ENCODE results near the gene SLC7A1. TPM values are rescaled to one million over a fixed set of nuclear protein-coding genes. Genes with fewer than 3 reads are reported as not detected.
"Not testable (repeated sequence)": the region's sequence is repeated elsewhere in the genome, so short reads cannot be mapped to it uniquely, and the experiment has no call there.

The SLC7A1 gene
- total RNA-seq, result 10 to 100 TPM; 26.8 to 44.2 (median 37.5) TPM

DNA sequence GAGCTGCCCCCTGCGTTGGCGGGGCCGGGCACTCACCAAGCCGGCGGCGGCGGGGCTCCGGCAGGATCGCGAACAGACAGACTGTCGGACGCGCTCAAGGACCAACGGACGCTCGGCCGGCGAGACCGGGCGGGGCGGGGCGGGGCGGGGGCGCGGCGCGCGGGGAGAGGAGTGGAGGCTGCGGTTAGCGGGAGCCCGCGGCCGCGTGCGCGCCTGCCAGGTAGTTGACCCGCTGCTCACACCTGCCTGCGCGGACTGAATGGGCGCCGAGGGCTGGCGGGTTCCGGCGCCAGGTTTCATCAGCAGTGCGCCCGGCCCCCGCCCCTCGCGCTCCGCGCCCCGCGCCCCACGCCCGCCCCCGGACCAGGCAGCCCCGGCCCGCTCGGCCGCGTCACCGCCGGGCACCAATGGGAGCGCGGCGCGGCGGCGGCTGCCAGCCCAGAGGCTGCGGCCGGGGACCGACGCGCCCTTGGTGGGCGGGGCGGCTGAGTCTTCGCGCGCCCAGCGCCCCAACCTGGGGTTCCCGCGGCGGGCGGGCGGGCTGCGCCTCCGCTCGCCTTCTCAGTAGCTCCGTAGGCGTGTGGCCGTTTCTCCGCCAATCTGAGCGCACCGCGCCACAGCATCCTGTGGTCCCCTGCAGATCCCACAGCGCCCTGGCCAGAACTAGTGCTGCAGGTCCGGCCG, at the start of gene SLC7A1:
SLC7A1 (minus strand) TSS at position 309 of the 684 bp plus-strand sequence. CDS start 59,500 bp downstream, outside the sequence.
- Histone ChIP-seq H3K36me3 (no peaks in the 10 kb centered on the region), H3K27ac (peak within 1 kb of the TSS; percentile 84 to 91 (median 88)), H3K27me3 (no peaks in the 10 kb centered on the region), H3K9me3 (no peaks in the 10 kb centered on the region), H3K4me1 (peaks cover 0 to 6% (median 2%) of the 10 kb centered on the region in 4 donors), H3K4me3 (peak within 1 kb of the TSS; percentile 79 to 98 (median 88))
- DNase-seq, result peak; percentile 75 to 90 (median 90)
- no peak for TF ChIP-seq POLR2A (IDR thresholded peaks at IDR 0.05)
- TF ChIP-seq, protein P1, sequence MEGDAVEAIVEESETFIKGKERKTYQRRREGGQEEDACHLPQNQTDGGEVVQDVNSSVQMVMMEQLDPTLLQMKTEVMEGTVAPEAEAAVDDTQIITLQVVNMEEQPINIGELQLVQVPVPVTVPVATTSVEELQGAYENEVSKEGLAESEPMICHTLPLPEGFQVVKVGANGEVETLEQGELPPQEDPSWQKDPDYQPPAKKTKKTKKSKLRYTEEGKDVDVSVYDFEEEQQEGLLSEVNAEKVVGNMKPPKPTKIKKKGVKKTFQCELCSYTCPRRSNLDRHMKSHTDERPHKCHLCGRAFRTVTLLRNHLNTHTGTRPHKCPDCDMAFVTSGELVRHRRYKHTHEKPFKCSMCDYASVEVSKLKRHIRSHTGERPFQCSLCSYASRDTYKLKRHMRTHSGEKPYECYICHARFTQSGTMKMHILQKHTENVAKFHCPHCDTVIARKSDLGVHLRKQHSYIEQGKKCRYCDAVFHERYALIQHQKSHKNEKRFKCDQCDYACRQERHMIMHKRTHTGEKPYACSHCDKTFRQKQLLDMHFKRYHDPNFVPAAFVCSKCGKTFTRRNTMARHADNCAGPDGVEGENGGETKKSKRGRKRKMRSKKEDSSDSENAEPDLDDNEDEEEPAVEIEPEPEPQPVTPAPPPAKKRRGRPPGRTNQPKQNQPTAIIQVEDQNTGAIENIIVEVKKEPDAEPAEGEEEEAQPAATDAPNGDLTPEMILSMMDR (IDR thresholded peaks at IDR 0.05), result peak in 1 of 6 experiments; percentile 5

DNA sequence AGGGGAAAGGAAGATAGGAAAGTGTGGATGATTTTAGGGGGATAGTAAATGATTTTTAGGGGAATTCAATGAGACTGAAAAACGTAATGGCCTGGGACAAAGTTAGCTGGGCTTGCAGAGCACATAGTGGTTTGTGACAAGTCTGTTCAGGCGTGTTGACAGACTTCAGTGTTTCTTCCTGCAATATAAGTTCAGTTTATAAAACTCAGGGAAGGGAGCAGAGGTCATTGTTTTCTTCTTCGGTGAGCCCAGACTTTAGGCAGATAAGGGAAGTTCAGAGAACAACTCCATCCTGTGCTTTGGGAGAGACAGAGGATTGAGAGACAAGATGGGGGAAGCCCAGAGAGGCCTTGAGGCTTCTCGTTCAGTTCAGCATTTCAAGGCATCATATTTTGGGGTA, 45.2 kb upstream of the SLC7A1 start:
- Histone ChIP-seq H3K9me3 (no peaks in the 10 kb centered on the region), H3K27ac (no peak overlapping the region), H3K4me3 (no peak overlapping the region), H3K4me1 (no peaks in the 10 kb centered on the region), H3K36me3 (no peaks in the 10 kb centered on the region), H3K27me3 (no peaks in the 10 kb centered on the region)
- no peak for DNase-seq
- TF ChIP-seq, protein P1 (IDR thresholded peaks at IDR 0.05), result no peak
- TF ChIP-seq POLR2A (IDR thresholded peaks at IDR 0.05), result no peak

DNA sequence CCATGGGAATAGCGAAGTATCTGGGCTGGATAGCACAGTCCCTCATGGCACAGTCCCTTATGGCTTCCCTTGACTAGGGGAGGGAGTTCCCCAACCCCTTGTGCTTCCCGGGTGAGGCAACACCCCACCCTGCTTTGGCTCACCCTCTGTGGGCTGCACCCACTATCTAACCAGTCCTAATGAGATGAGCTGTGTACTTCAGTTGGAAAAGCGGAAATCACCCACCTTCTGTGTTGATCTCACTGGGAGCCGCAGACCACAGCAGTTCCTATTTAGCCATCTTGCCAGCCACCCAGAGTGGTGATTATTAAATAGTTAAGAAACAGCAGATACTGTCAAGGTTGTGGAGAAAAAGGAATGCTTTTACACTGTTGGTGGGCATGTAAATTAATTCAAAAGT, 41.3 kb upstream of the SLC7A1 start:
- not testable (repeated sequence) for H3K36me3 ChIP-seq, H3K9me3 ChIP-seq, DNase-seq, H3K4me3 ChIP-seq, H3K4me1 ChIP-seq, H3K27ac ChIP-seq, H3K27me3 ChIP-seq

DNA sequence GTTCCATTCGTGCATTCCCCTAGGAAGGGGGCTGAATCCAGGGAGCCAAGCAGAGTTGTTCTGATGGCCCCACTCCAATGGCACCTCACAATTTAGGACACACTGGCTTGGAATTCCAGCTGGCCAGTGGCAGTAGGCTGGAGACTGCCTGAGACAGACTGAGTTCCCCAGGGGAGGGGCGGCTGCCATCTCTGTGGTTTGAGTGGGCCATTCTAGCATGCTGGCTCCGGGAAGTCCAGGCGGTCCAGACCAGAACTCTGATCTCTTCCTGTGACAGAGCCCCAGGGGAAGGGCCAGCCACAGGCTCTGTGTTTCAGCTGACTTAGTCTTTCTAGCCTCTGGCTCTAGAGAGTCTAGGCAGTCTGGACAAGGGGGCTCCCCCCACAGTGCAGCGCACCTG, 29.5 kb upstream of the SLC7A1 start:
- TF ChIP-seq POLR2A (IDR thresholded peaks at IDR 0.05), result no peak
- TF ChIP-seq, protein P1 (IDR thresholded peaks at IDR 0.05), result no peak
- H3K4me3 ChIP-seq, result no peak overlapping the region
- DNase-seq, result peak in 1 of 3 donors; percentile 40
- no peaks in the 10 kb centered on the region for H3K4me1 ChIP-seq
- H3K36me3 ChIP-seq, result no peaks in the 10 kb centered on the region
- H3K27ac ChIP-seq, result no peak overlapping the region
- H3K27me3 ChIP-seq, result no peaks in the 10 kb centered on the region
- H3K9me3 ChIP-seq, result no peaks in the 10 kb centered on the region

DNA sequence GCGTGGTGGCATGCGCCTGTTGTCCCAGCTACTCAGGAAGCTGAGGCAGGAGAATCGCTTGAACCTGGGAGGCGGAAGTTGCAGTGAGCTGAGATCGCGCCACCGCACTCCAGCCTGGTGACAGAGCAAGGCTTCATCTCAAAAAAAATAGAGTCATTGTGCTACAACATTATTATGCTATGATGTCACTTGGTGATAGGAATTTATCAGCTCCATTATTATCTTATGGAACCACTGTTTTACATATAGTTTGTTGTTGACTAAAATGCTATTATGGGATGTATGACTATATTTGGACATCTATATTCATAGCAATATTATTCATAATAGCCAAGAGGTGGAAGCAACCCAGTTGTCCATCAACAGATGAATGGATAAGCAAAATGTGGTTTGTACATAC, 26.4 kb upstream of the SLC7A1 start:
- Histone ChIP-seq H3K4me1 (no peaks in the 10 kb centered on the region), H3K9me3 (no peaks in the 10 kb centered on the region), H3K36me3 (no peaks in the 10 kb centered on the region), H3K27me3 (no peaks in the 10 kb centered on the region), H3K27ac (no peak overlapping the region), H3K4me3 (no peak overlapping the region)
- no peak for DNase-seq
- TF ChIP-seq, protein P1 (IDR thresholded peaks at IDR 0.05), result no peak
- no peak for TF ChIP-seq POLR2A (IDR thresholded peaks at IDR 0.05)

DNA sequence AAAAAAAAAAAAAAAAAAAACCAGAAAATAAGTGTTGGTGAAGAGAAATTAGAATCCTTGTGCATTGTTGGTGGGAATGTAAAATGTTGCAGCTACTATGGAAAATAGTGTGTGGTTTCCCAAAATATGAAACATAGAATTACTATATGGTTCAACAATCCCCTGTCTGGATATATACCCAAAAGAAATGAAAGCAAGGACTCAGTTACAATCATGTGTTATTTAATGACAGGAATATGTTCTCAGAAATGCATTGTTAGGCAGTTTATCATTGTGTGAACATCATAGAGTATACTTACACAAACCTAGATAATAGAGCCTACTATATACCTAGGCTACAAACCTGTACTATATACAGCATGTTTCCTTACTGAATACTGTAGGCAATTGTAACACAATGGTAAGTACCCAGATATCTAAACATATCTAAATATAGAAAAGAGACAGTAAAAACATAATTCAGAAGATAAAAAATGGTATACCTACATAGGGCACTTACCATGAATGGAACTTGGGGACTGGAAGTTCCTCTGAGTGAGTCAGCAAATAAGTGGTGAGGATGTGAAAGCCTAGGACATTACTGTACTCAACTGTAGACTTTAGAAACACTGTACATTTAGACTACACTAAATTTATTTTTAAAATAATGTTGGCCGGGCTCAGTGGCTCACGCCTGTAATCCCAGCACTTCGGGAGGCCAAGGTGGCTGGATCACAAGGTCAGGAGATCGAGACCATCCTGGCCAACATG, 25.7 kb upstream of the SLC7A1 start:
- Histone ChIP-seq H3K4me1 (no peaks in the 10 kb centered on the region), H3K4me3 (no peak overlapping the region), H3K36me3 (no peaks in the 10 kb centered on the region), H3K27me3 (no peaks in the 10 kb centered on the region), H3K27ac (no peak overlapping the region), H3K9me3 (no peaks in the 10 kb centered on the region)
- DNase-seq, result no peak
- TF ChIP-seq POLR2A (IDR thresholded peaks at IDR 0.05), result no peak
- TF ChIP-seq, protein P1 (IDR thresholded peaks at IDR 0.05), result no peak
